22Rv1 (cell line): ENCODE data around the gene CHD2.

ENCODE experiments used
- ZFX ChIP-seq: fragments of 450-650 bp; IDR thresholded peaks from 2 replicates; pipeline ENCODE4 v1.6.1; 2017; ENCODE audit warnings: antibody characterized with exemption, borderline replicate concordance
- TF ChIP-seq, protein P1 (sequence below): fragments of 450-650 bp; IDR thresholded peaks from 2 replicates; pipeline ENCODE4 v1.5.1; 2017; ENCODE audit warnings: mild to moderate bottlenecking

DNA sequence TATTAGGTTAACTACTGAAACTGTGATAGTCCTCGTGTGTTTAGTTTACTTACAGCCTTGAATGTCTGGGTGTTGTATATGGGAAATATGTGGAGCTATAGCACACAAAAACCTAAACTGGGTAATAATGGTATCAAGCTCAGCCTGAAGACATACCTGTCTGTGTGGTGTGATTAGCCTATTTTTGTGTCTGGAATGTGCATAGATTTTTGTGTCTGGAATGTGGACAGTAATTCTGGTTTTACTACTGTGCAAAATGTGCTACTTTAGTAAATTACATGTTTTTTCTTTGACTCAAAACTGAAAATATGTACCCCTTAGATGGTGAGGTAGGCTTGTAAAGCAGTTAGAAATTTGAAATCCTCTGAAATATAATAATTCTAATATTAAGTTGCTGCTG, 43.5 kb downstream of the CHD2 start:
- TF ChIP-seq, protein P1, sequence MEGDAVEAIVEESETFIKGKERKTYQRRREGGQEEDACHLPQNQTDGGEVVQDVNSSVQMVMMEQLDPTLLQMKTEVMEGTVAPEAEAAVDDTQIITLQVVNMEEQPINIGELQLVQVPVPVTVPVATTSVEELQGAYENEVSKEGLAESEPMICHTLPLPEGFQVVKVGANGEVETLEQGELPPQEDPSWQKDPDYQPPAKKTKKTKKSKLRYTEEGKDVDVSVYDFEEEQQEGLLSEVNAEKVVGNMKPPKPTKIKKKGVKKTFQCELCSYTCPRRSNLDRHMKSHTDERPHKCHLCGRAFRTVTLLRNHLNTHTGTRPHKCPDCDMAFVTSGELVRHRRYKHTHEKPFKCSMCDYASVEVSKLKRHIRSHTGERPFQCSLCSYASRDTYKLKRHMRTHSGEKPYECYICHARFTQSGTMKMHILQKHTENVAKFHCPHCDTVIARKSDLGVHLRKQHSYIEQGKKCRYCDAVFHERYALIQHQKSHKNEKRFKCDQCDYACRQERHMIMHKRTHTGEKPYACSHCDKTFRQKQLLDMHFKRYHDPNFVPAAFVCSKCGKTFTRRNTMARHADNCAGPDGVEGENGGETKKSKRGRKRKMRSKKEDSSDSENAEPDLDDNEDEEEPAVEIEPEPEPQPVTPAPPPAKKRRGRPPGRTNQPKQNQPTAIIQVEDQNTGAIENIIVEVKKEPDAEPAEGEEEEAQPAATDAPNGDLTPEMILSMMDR = no peak
- TF ChIP-seq ZFX = no peak
